Stimulated activated CD8-positive, alpha-beta memory T cell treated with anti-CD3 and anti-CD28 coated beads, Interleukin-12 subunit alpha, Interleukin-12 subunit beta, amount 100 ng/mL, for 24 hours (primary cell): ENCODE measurements around the gene AWAT1.
"Not testable (repeated sequence)": the region's sequence is repeated elsewhere in the genome, so short reads cannot be mapped to it uniquely, and the experiment has no call there.

Experiments
- DNase-seq: peaks from one replicate; pipeline ENCODE4 v3.0.0-alpha.2; 2020; ENCODE audit errors: extremely low read depth

AWAT1 gene

GRCh38 chrX:70234355-70234754, at the start of gene AWAT1:
AWAT1 (plus strand) TSS chrX:70234655; CDS start chrX:70234696, 41 bp downstream.
- no peak for DNase-seq

- no peak for DNase-seq
These were observed 44.2 kb upstream of the AWAT1 start for GRCh38 chrX:70190225-70190624.

DNA sequence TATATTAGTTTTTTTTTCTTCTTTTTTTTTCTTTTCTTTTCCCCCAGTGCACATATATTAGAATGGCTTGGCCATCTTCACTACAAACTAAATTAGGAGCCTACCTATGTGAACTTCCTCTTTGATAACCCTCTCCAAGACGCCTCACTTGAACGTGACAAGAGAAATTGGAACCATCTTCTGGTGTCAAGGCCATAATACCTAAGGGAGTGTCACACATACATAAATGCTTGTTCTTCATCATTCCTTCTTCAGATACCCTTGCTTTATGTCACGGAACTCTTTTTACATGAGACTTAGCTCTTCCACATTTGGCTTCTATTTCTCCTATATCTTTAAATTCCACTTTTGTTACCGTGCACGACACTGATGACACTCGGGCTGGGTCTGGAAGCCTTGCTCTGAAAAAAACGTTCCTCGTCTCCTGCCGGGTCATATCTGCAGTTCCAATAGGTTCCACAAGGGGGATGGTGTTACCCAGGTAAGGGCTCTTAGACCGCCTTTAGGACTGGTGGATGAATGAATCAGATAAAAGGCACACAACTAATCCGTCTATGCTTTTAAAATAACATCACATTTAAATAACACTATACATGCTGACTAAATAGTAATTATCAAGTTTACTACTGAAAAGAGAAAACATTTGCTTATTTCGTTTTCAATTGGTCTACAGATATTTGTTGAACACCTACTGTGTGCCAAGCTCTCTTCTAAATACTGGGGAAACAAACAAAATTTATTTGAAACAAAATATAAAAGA, 37.3 kb upstream of the AWAT1 start:
- DNase-seq: peak; percentile 2

- no peak for DNase-seq
These were observed 32.7 kb upstream of the AWAT1 start for GRCh38 chrX:70201732-70202131.

- no peak for DNase-seq
These were observed 26.0 kb upstream of the AWAT1 start for GRCh38 chrX:70208479-70208878.

DNA sequence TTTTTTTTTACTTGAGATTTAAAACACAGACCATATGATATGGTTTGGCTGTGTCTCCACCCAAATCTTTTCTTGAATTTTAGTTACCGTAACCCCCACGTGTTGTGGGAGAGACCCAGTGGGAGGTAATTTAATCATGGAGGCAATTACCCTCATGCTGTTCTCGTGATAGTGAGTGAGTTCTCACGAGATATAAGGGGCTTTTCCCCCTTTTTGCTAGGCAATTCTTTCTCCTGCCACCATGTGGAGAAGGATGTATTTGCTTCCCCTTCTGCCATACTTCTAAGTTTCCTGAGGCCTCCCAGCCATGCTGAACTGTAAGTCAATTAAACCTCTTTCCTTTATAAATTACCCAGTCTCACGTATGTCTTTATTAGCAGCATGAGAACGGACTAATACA, 24.9 kb upstream of the AWAT1 start:
- DNase-seq: not testable (repeated sequence)

GRCh38 chrX:70219938-70220764, 14.3 kb upstream of the AWAT1 start:
- DNase-seq: no peak

DNA sequence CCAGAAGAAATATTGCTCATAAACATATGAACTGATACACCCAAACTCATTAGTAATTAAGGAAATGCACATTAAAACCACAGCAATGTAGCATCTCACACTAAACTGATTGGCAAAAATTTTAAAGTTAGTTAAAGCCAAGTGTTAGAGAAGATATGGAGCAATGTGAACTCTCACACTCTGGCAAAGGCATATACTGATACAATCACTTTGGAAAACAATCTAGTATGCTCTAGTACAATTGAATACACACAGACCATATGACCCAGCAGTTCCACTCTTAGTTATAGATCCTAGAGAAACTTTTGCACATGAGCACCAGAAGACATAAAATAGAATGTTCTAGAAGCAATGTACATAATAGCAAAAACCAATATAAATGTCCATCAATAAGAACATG, 8.4 kb upstream of the AWAT1 start:
- no peak for DNase-seq

GRCh38 chrX:70226687-70227086, 7.8 kb upstream of the AWAT1 start:
- no peak for DNase-seq

DNA sequence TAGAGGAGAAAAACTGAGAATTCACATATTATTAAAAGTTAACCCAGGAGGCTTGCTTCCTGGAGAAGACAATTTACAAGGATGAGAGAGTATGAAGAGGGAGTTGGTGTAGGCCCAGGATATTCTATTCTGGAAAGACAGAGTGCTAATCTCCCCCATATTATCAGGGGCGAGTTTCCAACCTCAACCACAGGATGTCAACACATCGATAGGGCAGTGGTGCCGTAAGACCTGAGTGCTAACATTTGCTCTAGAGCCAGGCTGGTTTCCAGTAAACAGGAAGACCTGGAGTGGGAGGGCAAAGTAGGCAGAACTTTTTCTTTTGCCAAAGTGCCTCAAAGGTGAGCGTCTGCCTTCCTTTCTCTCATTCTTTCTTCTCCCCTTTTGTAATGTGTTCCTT, 2.8 kb upstream of the AWAT1 start:
- DNase-seq: no peak

DNA sequence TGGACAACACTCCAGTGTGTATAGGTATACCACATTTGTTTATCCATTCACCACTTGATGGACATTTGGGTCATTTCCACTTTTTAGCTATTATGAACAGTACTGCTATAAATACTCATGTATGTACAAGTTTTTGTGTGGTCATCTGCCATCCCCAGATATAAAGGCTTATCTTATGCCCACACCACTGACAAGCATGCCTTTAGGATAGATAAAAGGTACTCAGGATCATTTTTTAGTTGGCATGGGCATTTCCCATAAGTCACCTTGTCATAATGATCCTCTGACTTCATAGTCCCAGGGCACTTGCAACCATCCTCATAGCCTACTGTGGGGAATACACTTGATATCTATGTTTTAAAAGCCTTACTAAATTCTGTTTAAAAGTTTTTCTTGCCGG, 6.3 kb downstream of the AWAT1 start:
- DNase-seq: no peak

- DNase-seq: no peak
These were observed 7.0 kb downstream of the AWAT1 start for GRCh38 chrX:70241501-70241900.

GRCh38 chrX:70243601-70244000, 9.1 kb downstream of the AWAT1 start:
- not testable (repeated sequence) for DNase-seq

GRCh38 chrX:70244881-70245280, 10.4 kb downstream of the AWAT1 start:
- DNase-seq: no peak

DNA sequence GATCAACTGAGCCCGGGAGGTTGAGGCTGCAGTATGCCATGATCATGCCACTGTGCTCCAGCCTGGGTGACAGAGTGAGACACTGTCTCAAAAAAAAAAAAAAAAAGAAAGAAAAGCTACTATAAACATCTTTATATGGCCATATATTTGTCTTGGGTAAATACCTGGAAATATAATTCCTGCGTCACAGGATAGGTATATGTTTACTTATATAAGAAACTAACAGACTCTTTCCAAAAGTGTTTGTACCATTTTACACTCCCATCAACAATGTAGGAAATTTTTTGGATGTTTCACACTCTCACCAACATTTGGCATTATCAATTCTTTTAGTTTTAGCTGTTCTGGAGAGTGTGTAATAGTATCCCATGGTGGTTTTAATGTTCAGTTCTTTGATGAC, 12.8 kb downstream of the AWAT1 start:
- DNase-seq: no peak

DNA sequence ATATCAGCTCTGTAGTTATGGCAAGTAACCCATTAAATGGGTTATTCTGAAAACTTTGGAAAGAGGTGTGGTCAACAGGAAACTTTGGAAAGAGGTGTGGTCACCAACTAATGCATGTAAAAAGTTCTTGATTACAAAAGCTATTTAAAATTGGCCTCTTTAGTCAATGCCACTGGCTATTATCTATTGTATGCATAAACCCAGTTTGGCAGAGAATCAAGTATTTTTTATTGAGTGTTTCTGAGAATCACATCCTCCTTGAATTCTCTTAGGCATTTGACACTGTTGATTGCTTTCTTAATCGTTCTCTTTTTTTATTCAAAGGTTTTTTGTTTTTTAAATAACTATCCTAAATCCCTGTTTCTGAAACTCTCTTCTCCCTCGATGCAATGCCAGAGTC, 18.0 kb downstream of the AWAT1 start:
- DNase-seq: no peak

DNA sequence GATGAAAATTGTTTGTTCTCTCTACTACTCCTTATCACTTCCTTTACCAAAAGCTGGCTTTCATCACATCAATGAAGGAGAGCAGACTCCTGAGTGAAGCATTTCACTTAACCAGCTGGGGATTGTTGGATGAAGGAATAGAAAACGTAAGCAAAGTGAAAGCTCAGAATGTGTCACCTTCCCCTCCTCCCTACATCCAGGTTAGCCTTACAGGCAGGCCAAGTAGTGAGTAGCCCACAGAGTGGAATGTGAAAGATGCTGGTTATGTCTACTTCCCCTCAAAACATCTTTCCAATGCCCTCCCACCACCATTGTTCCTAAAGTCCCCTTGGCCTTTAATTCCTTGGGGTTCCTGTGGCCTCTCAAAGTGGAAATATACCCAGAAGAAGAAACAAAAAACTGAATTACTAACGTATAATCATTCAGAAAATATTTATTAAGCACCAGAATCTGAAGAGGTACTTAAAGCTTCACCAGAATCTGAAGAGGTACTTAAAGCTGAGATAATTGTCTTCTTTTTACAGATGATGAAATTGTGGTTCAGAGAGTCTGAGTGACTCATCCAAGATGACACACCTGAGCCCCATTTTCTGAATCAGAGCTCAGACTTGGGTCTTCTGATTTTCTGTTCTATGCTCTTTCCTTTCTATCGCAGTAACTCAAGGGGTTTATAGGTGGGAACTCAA, 19.1 kb downstream of the AWAT1 start:
- DNase-seq: no peak

DNA sequence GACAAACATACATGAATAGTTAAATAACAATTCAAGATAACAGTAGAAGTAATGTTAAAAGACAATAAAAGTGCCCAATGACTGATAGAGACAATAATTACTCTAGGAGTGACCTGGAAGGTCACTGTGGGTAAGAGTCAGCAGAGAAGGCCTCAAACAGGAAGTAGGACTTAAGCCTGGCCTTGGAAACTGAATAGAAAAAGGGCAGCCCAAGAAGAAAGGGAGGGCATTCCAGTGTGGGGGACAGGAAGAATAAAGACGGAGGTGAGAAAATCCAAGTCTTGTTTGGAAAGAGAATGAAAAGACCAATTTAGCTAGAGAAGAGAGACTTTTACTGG, 19.6 kb downstream of the AWAT1 start:
- no peak for DNase-seq

DNA sequence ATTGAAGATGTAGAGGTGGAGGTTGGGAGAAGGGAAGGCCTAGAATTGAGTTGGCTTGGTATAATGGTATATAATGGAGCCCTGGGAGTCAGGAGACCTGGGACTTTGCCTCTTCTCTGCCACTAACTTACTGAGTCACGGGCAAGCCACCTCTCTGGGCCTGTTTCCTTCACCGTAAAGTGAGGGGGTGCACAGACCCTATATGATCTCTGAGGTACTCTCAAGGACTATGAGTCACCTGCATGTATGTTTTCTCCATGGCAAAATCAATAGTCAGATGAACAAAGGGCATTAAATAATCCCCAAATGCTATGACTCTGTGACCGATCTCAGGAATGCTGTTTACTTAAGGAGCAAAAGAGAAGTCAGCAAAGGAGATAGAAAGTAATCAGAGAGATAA, 20.5 kb downstream of the AWAT1 start:
- no peak for DNase-seq

- no peak for DNase-seq
These were observed 21.0 kb downstream of the AWAT1 start for GRCh38 chrX:70255452-70255851.

DNA sequence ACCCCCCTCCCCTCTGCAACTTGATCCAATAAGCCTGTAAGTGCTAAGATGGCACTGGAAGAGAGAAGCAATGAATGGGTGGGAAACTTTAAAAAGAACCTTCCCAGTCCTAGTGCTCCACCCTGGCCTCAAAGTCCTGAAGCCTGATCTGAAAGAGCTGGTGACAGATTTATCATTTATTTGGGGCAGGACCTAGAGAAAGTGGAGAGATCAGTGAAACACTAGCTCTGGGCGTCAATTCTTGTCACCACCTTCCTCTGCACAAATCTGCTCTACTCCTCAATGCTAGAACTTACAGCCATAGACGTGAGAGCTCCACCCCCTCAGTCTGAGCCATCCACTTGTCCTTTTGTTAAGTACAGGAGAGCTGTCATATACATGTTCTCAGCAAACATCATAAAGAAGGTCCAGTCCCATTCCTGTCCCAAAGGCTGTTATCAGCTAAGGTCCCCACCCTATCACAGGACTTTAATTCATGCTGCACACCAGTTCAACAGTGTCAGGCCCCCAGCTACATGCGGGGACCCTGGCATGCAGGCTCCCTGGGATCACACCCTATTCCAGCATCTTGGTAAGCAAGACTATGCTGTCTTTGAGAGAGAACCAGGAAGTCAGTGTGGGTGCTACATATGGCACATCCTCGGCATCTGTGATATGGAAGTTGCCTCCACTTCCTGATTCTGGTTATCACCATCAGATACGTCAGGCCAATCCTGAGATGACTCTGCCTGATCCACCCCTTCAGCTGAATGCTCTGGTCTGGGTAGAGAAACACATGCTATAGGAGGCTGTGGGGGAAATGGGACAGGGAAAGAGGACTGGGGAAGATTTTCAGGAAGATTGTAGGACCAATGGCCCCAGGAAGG, 23.2 kb downstream of the AWAT1 start:
- no peak for DNase-seq

DNA sequence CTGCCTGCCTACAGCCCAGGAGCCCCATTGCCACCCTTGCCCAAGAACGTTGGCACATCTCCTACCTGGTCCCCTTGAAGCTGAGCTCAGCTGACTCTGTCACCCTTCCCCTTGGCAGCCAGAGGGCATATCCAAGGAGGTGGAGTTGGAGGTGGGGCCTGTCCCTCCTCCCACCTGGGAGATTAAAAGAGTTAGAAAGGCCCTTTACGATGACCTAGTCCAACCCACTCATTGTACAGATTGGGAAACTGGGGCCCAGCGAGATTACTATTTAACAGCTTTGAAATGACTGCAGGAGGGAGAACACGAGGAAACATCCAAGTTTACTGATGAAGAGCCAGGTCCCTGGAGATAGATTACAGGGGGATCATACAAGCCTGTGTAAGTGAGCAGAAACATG, 25.6 kb downstream of the AWAT1 start, which contains the start of gene P2RY4:
P2RY4 (minus strand) TSS at position 101 of the 400 bp plus-strand sequence. CDS start 580 bp downstream, outside the sequence.
- DNase-seq: no peak
